ENCODE measurements around the gene PPP2R2B.
"Not testable (repeated sequence)": the region's sequence is repeated elsewhere in the genome, so short reads cannot be mapped to it uniquely, and the experiment has no call there.

Gene PPP2R2B

GRCh38 chr5:146620031-146620668, 258.4 kb downstream of the PPP2R2B start:
- TF ChIP-seq CTCF (conservative IDR thresholded peaks at IDR 0.05), result no peak

GRCh38 chr5:146618434-146618833, 260.1 kb downstream of the PPP2R2B start:
- no peak for TF ChIP-seq CTCF (conservative IDR thresholded peaks at IDR 0.05)
- no peak overlapping the region for H3K27ac ChIP-seq

More at GRCh38 chr5:146620031-146620668, 258.4 kb downstream of the PPP2R2B start:
- H3K27ac ChIP-seq, result no peak overlapping the region

GRCh38 chr5:146609731-146610130, 268.8 kb downstream of the PPP2R2B start:
- H3K27ac ChIP-seq, result not testable (repeated sequence)

- TF ChIP-seq CTCF (conservative IDR thresholded peaks at IDR 0.05), result no peak
- H3K27ac ChIP-seq, result no peak overlapping the region
Observed at GRCh38 chr5:146607659-146608332, 270.8 kb downstream of the PPP2R2B start.

DNA sequence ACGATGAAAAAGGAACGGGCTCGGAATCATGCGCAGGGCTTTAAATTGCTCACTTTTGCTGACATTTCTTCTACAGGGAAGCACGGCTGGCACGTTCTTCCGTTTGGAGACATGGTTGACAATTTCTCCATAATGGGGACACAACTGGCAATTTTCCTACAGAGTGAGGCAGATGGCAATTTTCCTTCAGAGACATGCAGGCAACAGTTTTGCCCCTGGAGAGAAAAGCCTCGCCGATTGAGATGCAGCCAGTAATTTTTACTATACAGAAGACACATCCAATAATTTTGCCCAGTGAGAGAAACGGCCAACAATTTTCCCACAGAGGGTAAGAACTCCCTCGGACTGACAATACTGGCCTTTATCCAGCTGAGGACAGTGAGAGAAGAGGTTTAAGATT, 271.7 kb downstream of the PPP2R2B start:
- H3K27ac ChIP-seq, result no peak overlapping the region
- TF ChIP-seq CTCF (conservative IDR thresholded peaks at IDR 0.05), result no peak

DNA sequence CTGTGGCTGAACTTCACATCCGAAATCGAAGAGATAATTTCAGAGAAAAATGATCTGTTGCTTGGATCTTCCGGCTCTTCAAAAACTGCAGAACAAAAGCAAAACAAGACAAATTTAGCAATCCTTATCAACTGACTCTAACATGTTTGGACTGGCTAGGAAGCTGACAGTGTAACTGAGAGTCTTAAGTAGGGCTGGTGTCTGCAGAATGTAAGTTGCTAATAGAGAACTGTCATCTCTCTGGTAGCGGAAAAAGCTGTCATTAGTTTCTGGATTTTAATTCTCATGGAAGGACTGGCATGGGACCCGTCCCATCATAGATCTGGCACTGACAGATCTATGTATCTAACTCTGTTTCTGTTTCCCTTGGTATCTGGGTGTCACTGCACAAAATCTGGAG, 278.2 kb downstream of the PPP2R2B start:
- H3K27ac ChIP-seq, result no peak overlapping the region

GRCh38 chr5:146599261-146599660, 279.3 kb downstream of the PPP2R2B start:
- no peak for TF ChIP-seq CTCF (conservative IDR thresholded peaks at IDR 0.05)
- no peak overlapping the region for H3K27ac ChIP-seq

More for the DNA sequence above, 278.2 kb downstream of the PPP2R2B start:
- no peak for TF ChIP-seq CTCF (conservative IDR thresholded peaks at IDR 0.05)

DNA sequence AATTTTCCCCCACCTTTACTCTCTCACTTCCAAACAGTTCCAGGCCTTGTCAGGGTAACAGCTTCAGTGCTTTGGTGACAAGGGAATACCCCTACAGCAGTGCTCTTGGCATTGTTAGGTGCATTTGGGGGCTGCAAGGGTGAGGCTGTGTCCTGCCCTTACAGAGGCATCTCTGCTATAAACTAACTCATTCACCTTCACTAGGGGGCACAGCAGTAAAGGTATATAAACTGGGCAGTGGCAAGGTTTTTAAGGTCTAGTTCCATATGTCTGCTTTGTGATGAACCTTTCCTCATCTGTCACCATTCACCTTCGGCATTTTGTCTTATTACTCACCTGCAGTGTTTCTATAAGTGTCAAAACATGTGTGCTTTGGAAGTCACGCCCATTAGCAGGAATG, 283.5 kb downstream of the PPP2R2B start:
- no peak for TF ChIP-seq CTCF (conservative IDR thresholded peaks at IDR 0.05)
- no peak overlapping the region for H3K27ac ChIP-seq

Data from VCaP (cell line).